Measurements from ENCODE around the gene PSMB7.
A peak's percentile ranks its signal among the peaks of the same experiment; 100 is the strongest.

Gene PSMB7

DNA sequence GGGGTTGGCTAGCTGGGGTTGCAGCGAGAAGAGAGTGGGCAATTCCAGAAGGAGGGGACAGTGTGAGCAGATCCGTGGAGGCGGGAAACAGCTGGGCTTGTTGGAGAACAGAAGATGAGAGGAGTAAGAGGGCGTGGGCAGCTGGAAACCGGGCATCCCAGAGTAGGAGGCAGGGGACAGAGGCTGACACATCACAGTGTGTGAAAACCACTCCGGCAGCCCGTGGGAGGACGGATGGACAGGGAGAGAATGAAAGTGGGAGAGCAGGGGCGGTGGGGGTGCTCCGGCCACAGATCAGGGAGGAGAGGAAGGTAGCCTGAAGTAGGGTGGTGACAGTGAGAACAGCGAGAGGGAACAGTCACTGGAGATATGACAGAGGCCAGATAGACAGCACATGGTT is 8.3 kb upstream of the PSMB7 start:
- TF ChIP-seq, protein P1, sequence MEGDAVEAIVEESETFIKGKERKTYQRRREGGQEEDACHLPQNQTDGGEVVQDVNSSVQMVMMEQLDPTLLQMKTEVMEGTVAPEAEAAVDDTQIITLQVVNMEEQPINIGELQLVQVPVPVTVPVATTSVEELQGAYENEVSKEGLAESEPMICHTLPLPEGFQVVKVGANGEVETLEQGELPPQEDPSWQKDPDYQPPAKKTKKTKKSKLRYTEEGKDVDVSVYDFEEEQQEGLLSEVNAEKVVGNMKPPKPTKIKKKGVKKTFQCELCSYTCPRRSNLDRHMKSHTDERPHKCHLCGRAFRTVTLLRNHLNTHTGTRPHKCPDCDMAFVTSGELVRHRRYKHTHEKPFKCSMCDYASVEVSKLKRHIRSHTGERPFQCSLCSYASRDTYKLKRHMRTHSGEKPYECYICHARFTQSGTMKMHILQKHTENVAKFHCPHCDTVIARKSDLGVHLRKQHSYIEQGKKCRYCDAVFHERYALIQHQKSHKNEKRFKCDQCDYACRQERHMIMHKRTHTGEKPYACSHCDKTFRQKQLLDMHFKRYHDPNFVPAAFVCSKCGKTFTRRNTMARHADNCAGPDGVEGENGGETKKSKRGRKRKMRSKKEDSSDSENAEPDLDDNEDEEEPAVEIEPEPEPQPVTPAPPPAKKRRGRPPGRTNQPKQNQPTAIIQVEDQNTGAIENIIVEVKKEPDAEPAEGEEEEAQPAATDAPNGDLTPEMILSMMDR (IDR thresholded peaks at IDR 0.05), result no peak
- no peak for TF ChIP-seq ZFX (IDR thresholded peaks at IDR 0.05; ENCODE audit: borderline replicate concordance)

DNA sequence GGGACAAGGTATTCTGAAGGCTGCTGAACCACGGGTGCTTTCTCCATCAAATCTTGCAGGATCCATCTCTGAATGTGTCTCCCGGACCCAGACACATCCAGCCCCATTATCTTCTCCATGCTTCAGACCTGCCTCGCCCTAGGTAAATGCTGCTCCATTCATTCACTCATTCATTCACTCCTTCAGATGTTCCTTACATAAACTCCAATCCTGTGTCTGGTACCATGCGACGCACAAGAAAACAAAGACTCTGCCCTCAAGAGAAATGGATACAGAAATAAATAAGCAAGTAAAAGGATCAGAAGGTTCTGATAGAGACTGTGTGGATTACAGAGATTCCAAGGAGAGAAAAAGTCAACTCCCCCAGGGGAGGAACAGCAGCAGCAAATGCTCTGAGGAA is 7.9 kb upstream of the PSMB7 start:
- H3K27ac ChIP-seq, result no peak overlapping the region
- no peak for TF ChIP-seq ZFX (IDR thresholded peaks at IDR 0.05; ENCODE audit: borderline replicate concordance)
- TF ChIP-seq, protein P1 (IDR thresholded peaks at IDR 0.05), result no peak

More for the DNA sequence above, 8.3 kb upstream of the PSMB7 start:
- no peak overlapping the region for H3K27ac ChIP-seq

DNA sequence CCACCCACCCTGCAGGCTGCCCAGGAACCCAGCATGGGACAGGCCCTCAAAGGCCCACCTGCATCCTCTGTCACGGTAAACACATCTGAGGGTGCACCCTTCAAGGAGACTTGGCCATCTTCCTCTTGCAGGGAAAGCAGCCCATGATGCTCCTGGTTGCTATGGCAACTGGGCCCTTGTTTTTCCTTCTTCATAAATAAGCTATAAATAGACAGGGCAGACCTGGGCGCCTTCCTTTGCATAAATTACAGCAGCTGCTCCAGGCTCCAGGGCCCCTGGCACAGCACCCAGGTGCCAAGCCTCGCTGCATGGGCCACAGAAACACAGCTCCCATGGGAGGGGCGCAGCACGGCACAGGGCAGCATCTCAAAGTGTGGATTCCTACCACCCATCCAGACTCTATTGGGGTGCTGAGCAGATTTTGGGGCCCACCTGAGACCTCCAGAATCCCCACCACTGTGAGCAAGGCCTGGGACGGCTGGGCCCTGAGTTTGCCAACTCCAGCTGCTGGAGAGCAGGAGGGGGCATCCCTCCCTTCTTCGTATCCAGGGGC is 5.8 kb upstream of the PSMB7 start:
- TF ChIP-seq, protein P1 (IDR thresholded peaks at IDR 0.05), result no peak
- TF ChIP-seq ZFX (IDR thresholded peaks at IDR 0.05; ENCODE audit: borderline replicate concordance), result no peak
- no peak overlapping the region for H3K27ac ChIP-seq

DNA sequence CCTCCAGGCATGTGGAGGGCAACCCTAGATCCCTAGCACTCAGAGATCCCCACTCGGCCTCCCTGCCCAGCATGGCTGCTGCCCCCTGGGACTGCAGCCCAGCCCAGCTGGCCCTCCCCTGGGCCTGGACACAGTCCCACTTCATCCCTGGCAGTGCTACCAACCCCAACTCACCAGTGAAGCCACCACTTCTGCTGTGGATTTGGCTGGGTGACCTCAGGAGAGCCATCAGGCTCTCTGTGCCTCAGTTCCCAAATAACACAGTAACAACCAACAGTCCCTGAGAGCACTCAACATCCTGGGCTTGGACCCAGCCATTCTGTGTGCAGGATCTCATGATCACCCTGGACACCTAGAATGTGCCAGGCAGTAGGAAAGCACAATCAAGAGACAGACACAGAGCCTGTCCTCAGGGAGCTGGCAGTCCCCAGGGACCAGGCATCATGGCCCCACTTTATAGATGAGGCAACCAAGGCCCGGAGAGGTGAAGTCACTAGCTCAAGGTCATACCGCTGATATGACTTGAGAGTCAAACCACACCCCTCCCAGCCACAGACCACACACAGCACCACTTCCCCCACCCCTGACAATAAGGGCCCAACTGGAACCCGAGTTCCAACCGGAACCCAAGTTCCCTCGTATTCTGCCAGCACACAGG is 4.7 kb upstream of the PSMB7 start:
- H3K27ac ChIP-seq, result no peak overlapping the region
- TF ChIP-seq ZFX (IDR thresholded peaks at IDR 0.05; ENCODE audit: borderline replicate concordance), result no peak
- TF ChIP-seq, protein P1 (IDR thresholded peaks at IDR 0.05), result peak; percentile 77

GRCh38 chr9:124415852-124416484 is 726 bp upstream of the PSMB7 start:
- peak overlapping the region; percentile 62; the same call in 1 of the 2 replicates for H3K27ac ChIP-seq

DNA sequence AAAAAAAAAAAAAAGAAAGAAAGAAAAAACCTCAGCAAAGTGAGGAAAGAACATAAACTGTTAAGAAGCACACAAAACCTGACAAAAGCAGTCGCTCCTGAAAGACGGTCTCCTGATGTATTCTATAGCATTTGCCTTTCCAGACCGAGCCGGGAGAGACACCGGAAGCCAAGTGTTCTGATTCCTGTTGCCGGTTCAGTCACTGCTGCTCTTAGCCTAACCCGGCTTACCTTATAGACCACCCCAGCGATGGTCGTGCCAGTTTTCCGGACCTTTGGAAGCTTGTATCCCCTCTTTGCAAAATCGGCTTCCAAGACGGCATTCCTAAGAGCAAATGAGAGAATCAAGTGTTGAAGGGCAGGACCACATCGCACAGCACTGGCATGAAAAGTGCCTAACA is 630 bp downstream of the PSMB7 start:
- TF ChIP-seq, protein P1 (IDR thresholded peaks at IDR 0.05), result no peak
- no peak for TF ChIP-seq ZFX (IDR thresholded peaks at IDR 0.05; ENCODE audit: borderline replicate concordance)

More at GRCh38 chr9:124415852-124416484, 726 bp upstream of the PSMB7 start:
- TF ChIP-seq ZFX (IDR thresholded peaks at IDR 0.05; ENCODE audit: borderline replicate concordance), result no peak
- TF ChIP-seq, protein P1 (IDR thresholded peaks at IDR 0.05), result no peak

GRCh38 chr9:124412228-124412575 is 3.0 kb downstream of the PSMB7 start:
- H3K27ac ChIP-seq, result no peak overlapping the region
- TF ChIP-seq, protein P1 (IDR thresholded peaks at IDR 0.05), result no peak
- no peak for TF ChIP-seq ZFX (IDR thresholded peaks at IDR 0.05; ENCODE audit: borderline replicate concordance)

More for the DNA sequence above, 630 bp downstream of the PSMB7 start:
- peak overlapping the region; percentile 62 for H3K27ac ChIP-seq
